Activated CD4-positive, alpha-beta T cell treated with anti-CD3 and anti-CD28 coated beads, Interleukin-2, amount 50 U/mL, for 1 hour (primary cell): ENCODE data around the gene TOM1L2.
"Not testable (repeated sequence)": the region's sequence is repeated elsewhere in the genome, so short reads cannot be mapped to it uniquely, and the experiment has no call there.

Source experiments
- DNase-seq: peaks from one replicate; pipeline ENCODE4 v3.0.0-alpha.2; 2020

Gene TOM1L2

DNA sequence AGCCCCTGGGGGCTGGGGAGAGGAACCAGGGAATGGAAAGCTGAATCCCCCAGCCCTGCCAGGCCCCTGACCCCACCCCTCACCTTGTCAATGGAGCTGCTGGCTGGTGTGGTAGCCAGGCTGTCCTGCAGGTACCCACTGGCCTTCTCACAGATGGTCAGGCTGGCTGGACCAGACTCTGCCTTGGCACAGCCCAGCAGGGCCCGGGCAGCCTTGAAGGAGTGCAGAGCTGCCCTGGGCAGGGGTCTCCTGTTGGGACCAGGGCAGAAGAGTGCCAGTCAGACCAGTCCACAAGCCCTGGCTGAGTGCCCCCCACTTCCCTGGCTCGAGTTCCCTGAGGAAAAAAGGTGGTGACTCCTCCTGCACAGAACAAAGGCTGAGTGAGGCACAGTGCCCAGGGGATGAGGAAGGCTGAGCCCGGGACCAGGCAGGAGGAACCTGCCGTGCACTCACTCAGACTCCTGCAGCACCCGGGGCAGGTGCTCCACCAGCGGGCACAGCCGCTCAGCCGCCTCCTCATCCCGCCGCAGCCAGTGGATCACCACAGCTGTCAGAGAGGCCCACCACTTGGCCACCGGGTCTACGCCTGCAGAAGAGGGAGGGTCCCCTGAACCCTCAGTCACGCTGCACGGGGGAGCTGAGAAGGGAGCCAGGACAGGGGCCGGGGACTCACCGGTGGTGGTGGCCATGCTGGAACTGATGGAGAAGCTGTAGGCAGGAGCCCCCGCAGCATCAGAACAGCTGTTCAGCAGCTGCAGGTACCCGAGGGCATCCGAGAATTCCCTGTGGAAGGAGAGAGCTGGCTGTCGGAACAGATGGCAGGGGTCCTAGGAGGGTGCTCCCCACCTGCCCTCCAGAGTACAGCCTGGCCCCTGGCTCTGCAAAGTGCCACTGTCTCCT lies 157.8 kb downstream of the TOM1L2 start:
- DNase-seq: no peak

DNA sequence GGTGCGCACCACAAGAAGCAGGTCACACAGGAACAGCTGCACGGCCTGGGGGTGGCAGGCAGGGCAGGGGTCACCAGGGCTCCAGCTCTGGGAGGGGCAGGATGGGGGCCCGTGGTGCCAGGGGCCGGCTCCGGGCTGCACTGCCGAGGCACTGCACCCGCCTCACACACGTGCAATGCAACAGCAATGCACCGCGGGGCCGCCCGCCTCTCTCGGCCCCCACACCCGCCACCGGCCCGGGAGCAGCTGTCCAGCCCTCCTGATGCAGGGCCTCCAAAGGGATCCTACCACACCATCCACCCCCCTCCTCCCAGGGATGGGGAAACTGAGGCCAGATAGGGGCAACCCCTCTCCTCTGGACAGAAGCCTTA lies 158.5 kb downstream of the TOM1L2 start:
- no peak for DNase-seq

DNA sequence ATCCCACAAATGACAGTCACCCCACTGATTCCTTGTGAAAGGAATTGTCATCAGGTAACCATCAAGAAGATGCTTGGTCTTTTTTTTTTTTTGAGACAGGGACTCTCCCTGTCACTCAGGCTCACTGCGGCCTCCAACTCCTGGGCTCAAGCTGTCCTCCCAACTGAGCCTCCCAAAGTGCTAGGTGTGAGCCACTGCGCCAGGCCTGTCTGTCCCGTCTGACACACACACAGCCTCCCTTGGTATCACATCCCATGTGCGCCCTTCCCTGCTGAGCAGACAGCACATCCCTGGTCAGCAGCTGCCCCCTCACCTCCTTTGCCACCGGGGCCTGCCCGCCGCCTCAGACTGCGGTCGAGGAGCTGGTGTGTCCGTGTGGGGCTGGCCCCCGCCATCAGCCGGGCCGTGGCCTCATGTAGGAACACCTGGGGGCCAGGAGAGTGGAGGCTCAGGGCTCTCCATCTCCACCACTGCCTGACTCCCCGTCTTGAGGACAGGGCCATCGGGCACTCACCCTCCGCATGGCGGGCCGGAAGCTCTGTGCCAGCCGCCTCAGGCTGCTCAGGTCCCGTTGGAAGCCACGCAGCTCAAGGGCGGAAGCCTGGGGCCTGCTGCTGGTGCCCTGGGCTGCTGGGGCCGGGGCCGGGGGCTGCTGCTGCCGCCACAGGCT lies 159.0 kb downstream of the TOM1L2 start:
- DNase-seq: no peak

DNA sequence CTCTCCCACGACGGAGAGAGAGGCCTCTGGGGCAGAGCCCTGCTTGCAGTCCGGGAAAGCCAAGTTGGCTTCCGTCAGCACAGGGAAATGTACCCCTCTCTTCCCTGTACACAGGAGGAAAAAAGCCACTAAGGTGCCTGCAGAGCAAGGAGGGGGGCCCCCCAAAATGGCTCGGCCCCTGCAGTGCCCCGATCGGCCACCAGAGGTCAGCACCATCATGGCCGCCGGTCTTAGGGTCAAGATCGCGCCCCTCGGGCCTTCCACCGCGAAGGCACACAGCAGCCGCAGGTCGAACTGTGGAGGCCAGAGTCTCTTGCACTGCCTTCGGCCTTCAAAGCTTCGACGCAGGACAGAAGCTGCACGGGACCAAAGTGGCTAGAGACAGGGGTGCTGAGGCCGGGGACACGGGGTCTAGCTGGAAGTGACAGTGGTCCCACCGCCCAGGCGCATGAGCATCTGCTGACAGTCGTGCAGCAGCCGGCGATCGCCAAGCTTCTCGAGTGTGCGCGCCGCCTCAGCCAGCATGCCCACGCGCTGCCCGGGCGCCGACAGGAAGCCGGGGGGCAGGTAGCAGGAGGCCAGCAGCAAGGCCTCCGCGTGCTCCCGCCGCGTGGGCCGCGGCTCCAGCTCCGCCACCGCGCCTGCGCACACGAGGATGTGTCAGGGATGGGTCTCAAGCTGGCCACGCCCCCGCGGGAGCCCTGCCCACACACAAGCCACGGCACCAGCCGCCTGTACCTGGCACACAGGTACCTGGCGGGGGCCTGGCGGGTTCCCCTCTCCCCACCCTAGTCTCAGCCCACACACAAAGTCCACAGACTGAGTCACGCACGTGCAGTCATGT lies 159.8 kb downstream of the TOM1L2 start:
- peak; percentile 65 for DNase-seq

DNA sequence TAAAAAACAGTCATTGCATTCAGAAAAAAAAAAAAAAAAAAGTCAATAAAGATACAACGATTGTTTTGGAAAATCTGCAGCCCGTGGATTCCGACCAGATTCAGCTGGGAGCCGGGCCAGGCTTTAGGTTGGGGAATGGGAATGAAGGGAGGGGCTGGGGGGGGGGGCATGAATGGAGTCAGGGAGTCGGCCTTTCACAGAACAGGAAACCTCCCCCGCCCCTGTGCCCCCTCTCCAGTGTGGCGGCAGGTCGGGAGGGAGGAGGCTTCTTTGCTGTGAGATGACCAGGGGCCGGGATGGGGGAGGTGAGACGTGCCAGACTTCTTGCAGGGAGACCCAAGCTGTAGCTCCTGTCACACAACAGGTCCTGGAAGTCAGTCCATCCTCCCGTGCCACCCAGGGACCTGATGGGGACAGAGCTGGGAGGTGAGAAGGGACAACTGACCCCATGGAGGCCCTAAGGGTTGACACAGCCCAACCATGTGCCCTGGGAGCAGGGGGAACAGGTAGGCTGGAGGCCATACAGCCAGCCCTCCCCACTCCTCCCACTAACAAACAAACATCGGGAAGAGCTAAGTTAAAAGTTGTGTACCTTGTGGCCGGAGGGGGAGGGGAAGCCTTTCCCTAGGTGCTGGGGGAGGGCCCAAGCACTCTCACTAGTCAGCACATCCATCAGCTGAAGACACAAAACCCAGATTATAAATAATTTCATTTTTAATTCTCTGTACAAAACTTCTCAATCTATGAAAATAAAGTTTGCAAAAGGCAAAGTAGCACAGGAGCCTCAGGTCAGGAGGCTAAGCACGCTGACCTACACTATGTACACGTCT lies 160.6 kb downstream of the TOM1L2 start:
- no peak for DNase-seq

DNA sequence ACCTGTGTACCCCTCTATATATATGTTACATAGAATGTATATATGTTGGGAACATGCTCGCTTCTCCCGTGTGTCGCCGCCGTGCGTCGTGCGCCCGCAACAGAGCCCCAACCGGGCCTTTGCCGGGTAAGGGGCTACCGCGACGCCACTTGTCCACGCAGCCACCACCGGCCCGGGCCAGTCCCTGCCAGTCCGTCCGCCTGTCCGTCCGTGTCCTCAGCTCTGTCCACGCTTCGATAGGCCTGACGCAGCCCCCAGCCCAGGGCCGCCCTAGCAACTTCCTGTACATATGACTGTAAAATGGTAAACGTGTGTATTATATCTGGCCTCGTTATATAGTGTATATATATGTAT lies 161.3 kb downstream of the TOM1L2 start:
- DNase-seq: no peak

DNA sequence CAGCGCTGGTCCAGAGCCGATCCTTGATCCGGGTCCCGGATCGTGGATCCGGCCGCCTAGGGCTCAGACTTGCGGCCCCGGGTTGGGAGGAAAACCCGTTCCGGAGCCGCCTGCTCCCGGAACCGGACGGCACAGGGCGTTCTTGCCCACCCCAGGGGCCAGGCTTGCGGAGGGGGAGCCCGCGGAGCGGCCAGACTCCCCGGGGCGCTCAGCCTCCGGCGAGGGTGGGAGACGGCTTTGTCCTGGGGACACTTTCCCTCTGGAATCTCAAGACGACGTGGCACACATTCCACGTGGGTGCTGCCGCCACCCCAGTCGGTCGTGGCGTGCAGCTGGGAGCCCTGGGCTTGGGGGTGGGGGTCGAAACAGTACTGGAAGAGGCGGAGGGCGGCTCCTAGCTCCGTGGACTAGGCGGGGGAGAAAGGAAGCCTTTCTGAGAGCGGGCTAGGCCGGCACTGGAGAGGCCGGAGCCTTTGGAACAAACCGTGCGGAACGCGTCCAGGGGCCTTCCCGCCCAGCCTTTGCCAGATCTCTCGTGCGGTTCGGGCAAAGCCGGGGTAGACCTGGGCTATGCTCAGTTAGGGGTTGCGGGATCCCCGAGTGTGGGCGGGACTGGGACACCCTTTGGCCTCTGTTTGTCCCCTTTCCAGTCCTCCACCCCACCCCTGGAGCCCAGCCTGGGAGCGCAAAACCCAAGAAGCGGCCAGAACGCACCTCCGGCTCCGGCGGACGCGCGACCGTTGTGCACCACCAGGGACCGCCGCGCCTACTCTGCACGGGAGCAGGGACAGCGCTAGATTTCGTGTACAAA lies 161.9 kb downstream of the TOM1L2 start:
- DNase-seq: no peak

DNA sequence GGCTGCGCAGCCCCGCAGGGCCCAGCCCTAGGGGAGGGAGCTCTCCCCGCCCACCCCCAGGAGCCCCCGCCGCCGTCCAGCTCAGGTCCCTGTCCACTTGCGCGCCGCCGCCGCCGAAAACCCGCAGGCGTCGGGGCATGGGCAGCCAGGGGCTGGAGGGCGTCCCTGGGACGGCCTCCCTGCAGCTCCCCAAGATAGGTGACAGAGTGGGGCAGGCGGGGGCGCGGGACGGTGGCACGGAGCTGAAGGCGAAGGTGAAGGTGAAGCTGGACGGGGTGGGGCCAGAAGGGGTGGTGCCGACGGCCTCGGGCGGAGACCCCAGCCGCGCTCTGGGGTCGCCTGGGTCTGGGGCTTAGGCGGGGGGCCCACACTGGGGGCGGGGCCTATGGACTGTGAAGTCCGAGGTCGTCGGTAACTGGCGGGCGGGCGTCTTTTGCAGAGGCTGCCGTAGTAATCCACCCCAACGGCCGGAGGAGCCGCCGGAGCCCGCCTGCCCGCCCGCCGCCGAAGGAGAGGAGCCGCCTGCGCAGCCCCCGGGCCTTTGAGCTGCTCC lies 162.6 kb downstream of the TOM1L2 start:
- DNase-seq: no peak

DNA sequence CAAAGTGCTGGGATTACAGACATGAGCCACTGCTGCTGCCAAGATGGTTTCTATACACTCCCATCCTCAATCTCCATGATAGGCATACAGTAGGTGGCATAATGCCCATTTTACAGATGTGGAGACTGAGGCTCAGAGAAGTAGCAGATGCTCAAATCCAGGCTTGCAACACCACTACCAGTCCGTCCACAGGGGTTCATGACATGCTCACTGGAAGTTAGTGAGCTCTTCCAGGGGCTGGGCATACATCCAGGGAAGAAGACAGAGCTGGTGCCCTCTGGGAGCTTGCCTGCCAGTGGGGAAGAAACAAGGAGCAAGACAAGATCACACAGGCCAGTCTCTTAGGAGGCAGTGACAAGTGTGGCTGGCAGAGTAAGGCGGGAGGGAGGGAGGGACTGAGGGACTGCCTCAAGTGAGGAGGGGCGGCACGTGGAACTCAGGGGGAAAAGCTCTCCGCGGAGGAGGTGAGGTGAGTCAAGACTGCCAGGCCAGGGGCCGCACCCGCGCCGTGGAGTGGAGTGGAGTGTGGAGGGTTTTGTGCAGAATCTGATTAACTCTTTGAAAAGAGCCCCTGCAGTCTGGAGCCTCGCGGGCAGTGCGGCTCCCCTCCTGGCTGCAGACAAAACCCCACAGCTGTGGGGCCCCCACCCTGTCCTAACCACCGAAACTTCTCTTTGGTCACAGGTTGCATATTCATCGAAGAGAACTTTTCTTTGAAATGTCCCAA lies 163.3 kb downstream of the TOM1L2 start:
- no peak for DNase-seq

DNA sequence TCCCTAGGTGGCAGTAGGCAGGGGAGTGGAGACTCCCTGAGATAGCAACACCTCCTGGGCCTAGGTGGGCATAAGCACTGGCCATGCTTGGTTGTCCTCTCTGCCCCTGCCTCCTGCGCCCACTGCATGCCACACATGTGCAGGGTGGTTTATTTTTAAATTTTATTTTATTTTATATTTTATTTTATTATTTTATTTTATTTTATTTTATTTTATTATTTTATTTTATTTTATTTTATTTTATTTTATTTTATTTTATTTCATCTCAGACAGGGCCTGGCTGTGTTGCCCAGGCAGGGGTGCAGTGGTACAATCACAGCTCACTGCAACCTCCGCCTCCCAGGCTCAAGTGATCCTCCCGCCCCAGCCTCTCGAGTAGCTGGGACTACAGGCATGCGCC lies 164.0 kb downstream of the TOM1L2 start:
- not testable (repeated sequence) for DNase-seq

DNA sequence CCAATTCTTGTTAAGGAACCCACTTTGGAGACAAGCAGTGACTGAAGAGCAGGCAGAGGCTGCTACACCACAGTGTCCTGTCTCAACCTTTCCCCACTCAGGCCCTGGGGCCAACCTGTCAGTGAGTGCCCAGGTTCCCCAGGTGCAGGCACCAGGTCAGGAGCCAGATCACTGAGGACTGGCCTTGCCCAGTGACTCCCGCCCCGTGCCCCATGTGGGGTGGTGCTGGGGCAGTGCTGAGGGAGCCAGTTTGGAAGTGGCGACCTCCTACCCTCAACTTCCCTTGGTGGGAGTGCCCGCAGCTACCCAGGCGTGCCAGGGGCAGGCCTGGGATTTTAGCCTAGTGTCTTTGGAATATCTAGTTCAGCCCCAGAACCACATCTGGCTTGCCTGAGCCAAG lies 164.8 kb downstream of the TOM1L2 start:
- no peak for DNase-seq

DNA sequence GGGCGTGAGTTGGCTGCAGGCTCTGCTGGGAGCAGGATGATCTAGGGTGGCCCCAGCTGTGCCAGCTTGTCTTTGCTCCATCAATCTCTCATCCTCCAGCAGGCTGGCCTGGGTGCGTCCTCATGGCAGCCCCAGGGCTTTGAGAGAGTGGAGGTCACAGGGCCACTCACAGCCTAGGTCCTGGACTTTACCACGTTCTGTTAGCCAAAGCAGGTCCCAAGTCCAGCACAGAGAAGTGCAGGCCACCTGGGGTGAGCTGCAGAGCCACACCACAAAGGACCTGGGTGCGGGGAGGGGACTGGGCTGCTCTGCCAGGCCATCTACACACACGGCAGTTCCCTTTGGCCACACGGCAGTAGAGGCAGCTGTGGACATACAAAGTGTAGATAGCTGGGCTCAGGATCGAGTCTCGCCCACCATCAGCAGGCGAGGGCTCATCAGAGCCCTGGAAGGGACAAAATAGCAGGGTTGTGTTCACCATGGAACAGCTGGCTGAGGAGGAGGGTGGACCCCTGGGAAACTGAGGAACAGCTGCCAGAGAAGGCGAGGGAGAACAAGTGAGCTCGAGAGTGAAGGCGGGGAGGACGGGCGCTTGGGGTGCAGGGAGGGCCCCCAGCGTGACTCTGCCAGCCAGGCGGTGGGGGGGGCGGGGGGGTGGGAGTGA lies 165.5 kb downstream of the TOM1L2 start:
- DNase-seq: no peak

DNA sequence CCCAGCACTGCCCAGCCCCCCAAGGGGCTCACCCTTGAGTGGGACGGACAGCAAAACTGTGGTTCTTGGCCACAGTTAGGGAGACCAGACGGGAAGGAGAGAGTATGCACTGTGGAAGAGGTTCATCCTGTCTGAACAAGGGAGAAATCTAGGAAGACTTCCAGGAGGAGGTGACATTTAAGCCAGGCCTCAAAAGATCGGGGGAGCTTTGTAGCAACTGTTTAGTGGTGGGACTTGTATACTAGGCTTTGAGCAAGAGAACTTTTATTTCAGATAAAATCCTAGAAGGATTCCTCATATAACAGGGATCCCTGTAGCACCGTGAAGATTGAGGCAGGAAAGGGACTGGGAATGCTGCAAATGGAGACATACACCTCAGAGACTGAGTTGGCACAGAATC lies 166.2 kb downstream of the TOM1L2 start:
- DNase-seq: no peak

DNA sequence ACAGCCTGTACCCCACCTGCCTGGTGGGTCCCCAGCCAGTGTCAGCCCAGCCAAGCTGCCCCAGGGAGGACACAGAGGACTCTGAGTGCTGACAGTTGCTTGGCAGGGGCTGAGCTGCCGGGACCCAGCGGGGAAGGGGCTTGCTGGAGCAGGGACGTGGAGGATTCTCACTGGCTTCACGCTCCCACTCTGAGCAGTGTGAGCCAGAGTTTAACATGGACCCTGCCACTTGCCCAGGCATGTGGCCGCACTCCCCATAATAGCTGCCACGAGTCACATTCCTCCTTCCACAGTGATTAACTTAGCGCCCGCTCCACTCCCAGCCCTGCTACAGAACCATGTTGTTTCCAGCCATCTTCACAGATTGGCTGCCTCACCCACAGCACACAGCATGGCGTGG lies 166.6 kb downstream of the TOM1L2 start:
- DNase-seq: no peak

DNA sequence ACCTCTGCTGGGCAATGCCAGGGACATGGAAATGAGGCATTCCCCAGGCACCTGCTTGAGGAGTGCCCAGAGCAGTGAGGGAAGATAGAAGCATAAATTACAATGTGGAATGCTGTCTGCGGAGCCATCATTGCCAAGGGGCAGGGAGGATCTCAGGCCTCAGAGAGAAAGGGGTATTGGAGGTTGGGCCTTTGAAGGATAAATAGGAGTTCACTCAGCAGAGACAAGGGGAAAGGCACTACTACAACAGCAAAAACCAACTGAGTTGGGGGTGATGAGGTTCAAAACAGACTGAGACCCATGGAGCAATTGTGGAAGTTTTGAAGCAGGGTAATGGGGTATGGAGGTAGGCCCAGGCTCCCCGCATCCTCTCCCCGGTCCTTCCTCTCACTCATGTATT lies 168.2 kb downstream of the TOM1L2 start:
- no peak for DNase-seq

DNA sequence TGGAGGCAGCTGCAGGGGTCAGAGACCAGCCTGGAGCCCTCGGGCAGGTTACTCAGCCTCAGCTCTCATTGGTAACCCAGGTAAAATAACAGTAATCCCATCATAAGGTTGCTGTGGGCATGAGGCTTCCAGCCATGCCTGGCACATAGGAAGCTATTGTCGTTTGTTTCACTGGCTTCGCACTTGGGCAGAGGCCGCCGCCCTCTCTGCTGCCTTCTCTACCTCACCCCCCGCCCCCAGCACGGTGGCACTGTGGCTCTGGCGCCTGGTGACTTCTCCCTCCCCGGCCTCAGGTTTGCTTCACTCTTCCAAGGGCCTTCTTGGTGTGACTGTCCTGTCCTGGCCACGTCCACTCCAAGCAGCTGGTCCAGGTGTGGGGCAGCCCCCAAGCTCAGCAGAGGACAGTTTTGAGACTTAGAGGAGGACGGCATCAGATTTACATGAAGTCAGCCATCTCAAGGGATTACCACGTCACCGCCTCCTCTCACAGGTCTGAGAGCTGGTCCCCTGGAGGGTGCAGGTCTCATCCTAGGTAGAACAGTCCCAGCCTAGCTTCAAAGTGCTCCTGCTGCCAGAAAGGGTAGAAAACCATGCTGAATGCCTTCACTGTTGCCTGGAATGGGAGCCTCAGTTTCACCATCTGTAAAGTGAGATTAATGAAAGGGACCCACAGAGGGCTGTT lies 170.3 kb downstream of the TOM1L2 start:
- DNase-seq: no peak

DNA sequence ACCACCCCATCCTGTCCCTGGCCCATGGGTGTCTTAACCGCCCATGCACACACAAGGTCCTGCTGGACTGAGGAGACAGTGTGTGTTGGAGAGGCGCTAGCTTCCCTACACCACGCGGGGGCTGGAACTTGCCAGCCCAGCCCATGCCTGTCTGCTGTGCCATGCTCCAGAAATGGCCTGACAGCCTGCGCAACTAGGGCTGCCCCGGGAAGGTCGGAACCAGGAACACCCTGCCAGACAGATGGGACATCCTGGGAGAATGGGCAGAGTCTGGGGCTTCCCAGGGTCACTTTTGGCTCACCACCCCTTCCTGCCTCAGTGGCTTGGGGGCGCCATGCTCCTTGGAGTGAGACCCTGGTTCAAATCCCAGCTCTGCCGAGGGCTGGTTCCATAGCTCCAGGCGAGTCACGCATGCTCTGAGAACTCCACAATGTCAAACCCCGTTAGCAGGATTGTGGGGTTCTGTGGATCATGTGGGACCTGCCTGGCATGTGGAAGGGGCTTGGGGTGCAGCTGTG lies 171.6 kb downstream of the TOM1L2 start:
- no peak for DNase-seq

DNA sequence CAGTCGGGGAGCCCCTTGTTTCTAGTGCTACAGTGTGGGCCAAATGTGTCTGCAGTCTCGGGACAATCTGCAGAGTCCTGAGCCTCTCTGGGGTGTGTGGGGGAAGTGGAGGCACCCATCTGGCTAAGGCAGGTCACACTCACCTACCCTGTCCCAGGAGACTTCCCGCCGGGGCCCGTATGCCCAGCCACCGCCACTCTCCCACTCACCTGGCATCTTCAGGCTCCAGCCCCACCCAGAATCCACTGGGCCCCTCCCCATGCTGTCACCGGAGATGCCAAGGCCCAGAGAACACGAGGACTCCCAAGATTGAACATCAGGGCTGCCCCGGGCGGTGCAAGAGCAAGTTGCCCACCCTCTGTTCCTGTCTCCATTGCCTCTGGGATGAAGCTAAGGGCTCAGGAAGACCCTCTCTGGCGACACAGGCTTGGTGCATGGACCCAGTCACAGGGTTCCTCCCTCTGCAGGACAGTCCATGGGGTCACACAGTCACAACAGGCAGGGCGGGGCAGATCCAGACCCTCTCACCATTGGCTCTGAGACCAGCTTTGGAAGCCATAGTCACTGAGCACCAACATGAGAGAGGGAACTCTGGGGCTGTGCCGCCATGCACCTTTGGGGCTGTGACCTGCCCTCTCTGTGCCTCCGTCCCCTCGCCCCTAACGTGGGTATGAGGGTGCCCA lies 173.5 kb downstream of the TOM1L2 start:
- DNase-seq: no peak
